NCI-H2227 treated with DMSO at 0.1 percent for 48 hours (cell line): ENCODE results near the gene TCERG1.

Experiments
- DNase-seq: peaks from one replicate; lab custom pipeline; 2025; lab: John Stamatoyannopoulos, UW

The TCERG1 gene

DNA sequence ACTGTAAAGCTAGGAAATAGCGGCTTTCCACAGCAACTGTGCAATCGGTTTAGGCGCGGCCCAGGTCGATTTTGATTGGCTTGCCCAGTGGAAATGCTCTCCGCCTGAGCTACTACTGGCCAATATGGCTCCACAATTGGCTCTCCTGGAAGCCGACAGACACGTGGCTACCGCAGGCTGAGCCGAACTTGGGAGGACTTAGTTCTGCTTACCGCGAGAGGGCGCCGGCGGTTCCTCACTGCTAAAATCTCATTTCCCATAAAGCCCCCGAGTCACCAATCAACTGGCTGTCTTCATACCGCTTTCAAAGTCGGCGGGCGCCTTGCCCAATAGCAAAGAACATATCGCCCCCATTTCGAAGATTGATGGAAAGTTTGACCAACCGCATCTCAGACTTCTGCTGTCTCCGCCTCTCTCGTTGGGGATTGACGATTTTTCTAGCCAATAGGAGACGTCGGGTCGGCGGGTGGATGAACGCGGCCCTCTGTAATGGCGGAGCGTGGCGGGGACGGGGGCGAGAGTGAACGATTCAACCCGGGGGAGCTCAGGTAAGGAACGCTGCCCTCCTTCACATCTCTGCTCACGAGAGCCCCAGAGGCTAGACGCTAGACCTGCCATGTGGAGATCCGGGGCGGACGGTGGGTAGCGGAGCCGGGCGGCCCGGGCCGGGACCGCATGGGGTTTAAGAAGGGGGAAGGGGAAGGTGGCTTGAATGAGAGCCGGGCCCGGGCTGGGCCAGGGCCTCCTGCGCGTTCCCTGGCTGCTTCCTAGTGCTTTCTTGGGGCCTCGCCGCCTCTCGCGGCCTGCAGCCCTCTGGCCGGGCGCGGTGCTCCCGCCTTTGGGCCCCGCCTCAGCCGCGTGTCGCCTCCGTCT is at the start of gene TCERG1:
TSS of gene TCERG1 (plus strand) at position 473 of the 873 bp plus-strand sequence. CDS start at position 490, 17 bp downstream.
- peak; percentile 96 for DNase-seq

DNA sequence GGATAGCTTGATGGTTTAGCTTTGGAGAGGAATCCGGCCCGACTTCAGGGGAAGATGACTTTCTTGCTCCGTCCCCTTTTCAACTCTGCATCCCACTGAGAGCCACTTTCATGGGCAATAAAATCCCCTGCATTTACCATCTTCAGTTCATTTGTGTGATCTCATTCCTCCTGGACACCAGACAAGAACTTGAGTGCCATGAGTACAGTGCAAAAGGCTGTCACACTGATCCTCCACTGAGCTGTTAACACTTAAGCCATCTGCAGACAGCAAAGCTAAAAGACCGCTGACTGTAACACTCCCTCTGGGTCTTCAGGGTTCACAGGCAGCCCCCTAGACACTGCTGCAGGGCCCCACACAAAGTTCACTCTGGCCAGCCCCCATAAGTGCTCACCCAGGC is 48.3 kb upstream of the TCERG1 start:
- no peak for DNase-seq

DNA sequence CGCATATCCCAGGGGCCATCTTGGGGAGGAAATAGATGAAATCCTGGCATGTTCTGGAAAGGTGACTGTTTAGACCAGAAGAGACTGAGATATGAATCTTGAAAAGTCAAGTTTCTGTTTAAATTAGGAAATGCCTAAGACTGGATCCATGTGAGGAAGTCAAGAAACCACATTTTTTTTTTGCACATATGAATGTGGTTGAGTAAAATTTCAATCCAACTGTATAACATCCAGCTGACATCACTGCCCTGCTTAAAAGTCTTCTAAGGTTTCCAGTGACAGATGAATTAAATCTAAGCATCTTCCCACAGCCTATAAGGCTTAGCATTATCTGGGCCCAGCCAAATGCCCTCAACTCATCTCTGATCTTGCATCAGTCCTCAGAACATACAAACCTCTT is 47.7 kb upstream of the TCERG1 start:
- no peak for DNase-seq

DNA sequence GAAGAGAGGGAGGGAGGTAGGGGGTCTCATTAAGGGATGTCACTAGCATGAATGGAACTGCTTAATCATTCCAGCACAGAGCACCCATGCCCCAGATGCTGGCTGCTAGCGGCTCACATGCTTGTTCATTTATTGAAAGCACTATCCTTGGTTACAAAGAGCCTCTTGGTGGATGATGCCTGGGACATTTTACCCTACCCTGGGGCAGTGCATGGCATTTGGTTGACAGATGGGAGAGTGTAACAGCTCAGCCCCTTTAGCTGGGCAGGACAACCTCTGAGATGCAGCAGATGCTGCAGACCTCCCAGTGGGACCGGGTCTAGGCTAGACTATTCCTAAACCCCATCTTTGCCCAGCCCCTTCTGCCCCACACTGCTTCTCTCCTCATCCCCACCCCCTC is 46.9 kb upstream of the TCERG1 start:
- no peak for DNase-seq

DNA sequence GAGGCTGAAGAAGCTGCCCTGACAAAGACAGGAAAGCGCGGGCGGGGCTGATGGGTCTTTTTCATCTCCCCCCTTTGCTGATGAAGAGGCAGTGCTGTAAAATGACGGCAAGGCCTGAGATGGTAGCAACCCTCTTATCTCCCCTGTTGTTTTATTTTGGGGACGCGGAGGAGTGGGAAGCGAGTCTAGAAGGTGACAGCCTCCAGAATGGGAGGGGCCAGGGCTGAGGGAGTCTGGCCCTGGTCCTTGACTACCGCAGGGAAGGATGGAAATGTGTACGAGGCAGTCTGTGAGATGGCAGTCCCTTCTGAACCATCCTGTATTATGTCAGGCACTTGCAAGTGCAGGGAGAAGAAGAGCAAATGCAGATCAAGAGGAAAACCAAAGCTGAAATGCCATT is 46.1 kb upstream of the TCERG1 start:
- DNase-seq, result no peak

DNA sequence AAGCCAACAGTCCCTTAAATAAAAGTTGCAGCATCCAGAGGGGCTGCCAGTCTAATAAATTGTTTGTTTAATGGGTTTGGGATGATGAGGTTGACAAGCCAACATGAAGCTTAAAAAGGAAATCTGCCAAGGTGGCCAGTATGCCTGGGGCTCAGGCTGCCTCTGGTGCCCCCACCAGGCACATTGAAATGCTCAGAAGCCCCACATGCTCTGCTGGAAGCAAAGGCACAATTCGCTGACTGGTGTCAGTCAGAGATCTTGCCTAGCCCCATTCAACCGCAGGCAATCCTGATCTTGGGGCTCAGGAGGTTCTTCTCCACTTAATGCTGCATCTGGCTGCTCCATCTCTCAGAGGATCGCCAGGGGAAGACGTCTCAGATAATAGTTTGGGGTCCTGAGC is 44.2 kb upstream of the TCERG1 start:
- DNase-seq, result no peak

DNA sequence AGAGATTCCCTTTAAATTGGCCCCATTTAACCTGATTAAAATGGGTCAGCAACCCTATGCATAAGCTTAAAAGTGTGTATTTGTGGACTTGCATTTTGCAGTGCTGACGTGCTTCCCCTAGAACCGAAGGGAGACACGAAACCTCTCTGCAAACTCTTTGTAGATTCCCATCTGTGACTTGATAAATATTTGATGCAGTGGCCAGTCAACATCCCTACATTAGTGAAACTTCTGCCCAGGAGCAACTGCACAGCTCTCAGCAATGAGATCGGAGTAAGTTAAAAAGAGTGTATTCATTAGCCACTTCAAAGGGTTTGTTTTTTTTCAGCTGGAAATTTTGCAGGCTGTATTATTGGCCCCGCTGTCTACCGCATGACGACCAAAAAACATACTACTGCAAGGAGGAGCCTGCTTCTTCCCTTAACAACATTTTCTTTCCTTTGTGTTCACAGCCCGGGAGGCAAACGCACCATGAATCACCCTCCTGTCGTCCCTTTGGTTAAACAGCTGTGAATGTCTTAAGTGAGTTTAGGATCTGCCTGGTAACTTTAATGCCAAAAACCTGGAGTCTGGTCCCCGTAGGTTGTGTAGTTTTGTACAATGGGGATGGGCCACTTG is 38.0 kb upstream of the TCERG1 start:
- no peak for DNase-seq

DNA sequence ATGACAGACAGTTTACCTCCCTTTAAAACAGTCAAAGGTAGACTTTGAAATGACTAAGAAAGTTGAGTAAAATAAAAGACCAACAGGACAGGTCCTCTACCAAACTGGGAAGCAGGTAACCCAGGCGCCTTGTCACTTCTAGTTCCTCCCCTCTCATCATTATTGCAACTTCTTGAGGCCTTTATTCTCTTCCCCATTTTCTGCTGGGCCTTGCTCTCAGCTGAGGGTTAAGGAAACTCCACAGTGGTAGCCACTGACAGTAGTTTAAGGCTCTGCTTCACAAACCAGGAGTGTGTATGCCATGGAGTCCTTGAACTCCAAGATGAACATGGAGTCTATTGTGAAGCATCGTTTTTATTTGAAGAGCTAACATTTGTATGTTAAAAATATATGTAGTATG is 36.9 kb upstream of the TCERG1 start:
- DNase-seq, result no peak

DNA sequence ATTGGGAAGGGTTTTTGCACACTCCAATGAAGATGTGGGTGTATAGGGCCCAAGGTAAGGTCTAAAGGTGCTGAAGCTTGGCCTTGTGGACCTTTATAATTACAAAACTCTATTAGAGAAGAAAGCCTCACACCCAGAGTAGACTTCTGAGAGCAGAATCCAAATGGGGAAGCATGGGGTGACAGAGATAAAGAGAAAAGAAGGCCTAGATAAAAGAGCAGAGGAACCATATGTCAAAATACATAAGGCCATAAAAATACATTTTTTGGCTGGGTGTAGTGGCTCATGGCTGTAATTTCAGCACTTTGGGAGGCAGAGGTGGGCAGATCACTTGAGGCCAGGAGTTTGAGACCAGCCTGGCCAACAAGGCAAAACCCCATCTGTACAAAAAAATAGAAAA is 27.4 kb upstream of the TCERG1 start:
- no peak for DNase-seq

DNA sequence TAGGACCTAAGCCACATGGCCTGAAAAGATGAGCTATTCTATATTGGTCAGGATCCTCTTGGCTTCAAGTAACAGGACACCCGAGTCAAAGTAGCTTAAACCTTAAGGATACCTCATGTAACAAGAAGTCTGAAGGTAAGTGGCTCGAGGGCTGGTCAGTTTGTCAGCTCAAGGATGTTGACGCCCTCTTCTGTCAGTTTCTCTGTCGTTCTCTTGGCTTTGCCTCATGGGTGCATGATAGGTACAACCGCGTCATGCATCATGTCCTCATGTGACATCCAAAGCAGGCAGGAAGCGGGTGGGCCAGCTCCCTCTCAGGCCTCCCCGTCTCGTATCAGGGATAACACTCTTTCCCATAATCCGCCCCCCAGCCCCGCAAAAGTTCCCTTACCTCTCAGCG is 22.1 kb upstream of the TCERG1 start:
- DNase-seq, result no peak

DNA sequence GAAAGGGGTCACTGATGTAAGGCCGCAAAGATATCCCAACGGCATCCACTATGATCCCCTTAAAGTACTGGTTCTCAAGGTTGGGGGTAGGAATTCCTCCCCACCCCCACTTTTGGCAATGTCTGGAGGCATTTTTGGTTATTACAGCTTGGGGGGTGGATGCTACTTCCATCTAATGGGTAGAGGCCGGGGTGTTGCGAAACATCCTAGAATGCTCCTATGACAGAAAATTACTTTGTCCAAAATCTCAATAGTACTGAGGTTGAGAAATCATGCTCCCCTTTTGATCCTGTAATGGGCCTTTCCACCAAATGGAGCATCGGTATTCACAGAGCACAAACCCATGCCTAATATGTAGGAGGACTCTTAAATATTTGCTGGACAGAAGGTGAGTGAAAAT is 20.8 kb upstream of the TCERG1 start:
- no peak for DNase-seq

DNA sequence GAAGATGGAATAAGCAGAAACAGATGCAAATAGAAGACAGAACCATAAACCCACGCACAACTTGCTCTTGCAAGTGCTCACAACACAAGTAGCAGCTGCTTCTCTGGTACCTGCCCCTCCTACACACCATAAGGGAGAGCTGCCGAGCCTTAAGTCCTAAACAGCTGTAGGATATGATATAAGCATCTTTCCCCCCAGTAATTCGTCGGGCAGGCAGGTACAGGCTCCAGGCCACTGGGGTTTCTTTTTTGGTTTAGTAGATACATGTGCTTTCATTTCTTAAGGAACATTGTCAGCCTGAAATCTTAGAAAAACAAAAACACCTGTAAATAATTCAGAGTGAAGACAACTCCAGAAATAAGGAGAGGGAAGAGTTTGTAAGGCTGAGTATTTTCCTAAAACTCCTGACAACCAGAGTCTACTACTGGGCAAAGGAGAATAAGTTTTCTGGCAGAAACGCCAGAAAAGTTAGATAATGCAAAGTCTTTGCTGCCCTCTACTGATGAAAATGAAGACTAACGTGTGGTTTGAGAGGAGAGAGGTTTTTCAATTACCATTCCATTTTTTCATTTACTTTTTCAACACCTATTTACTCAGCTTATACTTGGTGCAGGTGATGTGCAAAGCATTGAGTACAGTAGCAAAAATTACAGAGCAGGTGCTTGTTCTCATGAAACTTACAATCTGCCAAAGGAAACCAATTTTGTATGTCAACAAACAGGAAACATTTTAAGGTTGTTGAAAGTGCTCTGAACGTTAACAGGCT is 20.1 kb upstream of the TCERG1 start:
- peak; percentile 52 for DNase-seq

DNA sequence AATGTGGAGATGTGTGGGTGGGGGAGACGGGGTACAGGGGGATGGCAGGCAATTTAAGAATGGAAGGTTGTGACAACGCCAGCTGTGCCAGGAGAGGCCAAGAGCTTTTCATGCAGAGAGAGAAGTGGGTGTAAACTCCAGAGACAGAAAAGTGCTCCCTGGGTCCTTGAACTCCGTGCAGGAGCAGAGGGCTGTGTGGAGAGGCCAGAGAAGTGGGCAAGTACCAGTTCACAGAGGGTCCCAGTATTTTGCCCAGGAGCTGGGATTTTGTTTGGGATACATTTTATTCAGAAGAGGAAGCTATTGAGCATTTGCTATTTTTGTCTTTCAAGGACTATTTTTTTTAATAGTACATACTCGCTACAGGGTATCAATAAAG is 19.5 kb upstream of the TCERG1 start:
- no peak for DNase-seq

DNA sequence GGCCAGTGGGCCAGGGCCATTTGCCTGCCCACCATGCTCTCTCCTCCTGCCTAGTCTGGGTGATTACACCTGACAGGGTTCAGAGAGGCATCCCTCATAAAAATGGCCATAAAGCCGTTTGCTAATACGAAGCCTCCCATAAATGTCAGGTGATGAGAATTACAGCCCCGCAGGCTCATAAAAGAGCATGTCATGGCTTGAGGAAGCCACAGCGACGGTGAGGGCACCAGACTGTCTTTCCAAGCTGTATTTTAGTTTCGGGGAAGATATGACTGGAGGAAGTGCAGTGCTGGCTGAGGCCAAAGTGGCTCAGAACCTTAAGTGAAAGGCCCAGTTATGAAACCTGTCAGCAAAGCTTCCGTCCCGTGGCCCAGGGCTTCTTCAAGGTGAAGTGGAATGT is 18.5 kb upstream of the TCERG1 start:
- DNase-seq, result no peak

DNA sequence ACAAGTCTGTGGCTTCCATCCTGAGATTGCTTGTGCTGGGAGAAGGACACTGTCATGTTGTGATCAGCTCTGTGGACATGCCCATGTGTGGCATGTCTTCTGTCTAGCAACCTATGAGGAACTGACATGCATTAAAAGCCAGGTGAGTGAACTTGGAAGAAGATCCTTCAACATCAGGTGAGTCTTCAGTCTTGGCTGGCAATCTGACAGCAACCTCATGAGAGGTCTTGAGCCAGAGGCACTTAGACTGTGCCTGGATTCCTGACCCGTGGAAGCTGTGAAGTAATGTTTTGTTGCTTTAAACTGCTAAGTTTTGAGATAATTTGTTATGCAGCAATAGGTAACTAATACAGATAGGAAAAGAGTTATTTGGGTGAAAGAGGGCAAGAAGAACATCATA is 6.8 kb upstream of the TCERG1 start:
- DNase-seq, result no peak

DNA sequence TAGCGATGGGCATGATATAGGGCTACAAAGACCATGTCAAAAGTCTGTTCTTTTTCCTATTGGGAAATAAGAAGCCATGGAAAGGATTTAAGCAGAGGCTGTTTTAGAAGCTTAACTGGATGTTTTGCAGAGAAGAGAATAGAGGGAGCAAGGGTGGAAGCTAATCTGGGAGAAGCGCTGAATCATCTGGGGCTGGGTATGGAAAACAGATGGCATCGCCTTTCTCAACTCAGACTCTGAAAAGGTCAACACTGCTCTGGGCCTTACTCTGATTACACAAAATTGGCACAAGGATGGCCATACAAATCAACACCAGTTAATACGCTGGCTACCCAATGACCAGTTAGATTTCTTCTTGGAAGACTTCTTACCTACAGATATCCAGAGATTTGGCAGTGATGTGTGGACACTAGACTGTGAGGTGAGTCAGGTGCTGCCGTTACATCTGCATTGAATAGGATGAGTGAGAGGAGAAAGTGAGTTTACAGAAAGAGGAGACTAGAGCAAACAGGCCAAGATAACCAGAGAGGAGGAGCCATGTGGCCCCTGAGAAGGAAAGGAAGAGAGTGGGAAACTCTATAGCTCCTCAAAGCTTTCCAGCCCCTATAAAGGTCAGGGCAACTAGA is 6.2 kb upstream of the TCERG1 start:
- DNase-seq, result no peak

DNA sequence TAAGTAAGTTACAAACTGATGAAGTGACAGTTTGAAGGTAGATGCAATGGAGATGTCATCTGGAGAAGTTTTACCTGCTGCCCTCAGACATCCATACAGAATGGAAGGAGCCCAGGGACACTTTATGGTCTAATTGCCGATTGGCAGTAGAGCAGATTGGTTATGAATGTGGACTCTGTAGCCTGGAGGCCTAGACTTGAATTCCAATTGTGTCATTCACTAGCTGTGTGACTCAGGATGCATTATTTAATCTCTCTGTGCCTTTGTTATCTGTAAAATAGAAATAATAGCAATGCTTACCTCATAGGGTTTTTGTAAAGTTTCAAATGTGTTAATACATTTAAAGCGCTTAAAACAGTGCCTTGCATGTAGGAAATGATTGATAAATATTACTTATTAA is 5.2 kb upstream of the TCERG1 start:
- DNase-seq, result no peak

DNA sequence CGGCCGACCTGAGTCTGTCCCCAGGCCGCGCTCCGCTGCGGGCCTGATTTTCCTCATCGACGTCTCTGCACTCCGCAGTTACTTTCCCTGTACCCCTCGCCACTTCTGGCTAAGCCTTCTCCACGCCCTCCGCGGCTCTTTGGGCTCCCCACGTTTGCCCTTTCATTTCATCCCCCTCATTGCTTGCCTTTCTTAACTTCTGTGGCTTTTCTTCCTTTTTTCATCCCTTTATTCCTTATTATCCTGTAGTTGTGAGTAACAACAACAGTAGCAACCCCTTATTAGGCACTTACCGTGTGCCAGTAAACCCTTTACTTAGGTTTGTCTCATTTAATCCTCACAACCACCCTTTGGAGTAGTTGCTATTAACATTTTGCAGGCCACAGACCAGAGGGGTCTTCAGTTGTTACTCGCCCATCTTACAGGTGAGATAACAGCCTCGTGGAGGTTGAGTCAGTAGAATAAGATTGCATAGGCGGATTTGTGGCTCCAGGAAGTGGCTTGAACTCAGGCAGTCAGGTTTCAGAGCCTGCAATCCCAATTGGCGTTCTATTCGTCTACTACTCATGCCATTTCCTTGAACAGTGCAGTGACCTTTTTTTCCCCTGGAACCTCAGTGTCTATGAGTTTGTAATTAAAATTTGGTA is 724 bp downstream of the TCERG1 start:
- DNase-seq, result no peak

DNA sequence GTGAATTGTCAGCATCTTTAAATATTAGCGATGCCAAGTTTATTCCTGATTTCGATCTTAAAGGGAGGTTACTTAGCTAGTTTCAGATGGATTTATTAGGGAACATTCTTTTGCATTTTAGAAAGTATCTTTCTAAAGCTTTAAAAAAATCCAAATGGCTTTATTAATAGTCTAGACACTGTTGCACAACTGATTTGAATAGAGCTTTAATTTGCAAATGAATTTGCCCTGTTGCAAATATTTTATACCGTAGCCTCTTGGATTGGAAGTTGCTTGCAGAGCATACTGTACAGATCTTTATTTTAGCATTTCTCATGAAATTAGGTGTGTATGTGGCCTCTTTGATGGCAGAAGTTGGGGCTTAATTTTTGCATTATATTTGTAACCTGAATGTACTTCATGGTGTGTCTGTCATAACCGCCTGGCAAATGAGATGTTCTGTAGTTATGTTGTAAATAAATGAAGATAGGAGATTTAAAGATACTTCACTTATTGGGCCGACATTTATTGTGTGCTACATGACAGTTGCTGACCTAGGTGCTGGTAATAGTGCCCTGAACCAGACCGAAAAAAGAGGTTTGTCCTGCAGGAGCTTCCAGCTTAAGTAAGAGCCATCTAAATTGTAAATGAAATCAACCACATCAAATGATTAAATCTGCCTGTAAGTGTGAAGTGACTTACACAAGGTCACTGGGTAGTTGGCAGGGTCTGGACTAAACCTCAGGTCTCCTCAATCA is 1.8 kb downstream of the TCERG1 start:
- DNase-seq, result no peak

DNA sequence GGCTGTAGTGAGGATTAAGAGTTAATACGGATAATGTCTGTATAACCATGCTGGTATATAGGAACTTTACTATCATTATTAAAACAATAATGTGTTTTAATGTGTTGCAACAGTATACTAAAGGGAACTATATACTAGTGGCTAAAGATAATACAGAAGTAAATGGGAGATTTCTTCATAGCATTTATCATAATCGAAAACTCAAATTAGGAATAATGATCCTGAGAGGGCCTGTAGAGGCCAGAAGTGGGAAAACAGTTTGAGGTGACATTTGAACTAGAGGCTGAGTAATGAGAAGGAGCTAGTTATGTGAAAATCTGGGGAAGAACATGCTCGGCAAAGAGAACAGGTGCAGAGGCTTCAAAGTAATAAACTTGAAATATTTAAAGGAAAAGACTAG is 2.9 kb downstream of the TCERG1 start:
- DNase-seq, result no peak

DNA sequence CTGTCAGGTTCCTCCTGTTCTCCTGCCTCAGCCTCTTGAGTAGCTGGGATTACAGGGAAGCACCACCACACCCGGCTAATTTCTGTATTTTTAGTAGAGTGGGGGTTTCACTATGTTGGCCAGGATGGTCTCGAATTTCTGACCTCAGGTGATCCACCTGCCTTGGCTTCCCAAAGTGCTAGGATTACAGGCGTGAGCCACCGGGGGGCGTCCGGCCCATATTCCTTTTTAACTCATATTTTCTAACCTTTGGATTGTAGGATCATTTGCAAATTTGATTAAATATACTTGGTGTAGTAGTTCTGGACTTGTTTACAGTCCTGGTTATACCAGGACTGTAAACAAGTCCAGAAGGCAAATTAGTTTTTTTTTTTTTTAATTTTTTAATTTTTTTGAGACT is 4.3 kb downstream of the TCERG1 start:
- DNase-seq, result no peak
